Subcutaneous adipose tissue (tissue), 4 donors: Measurements from ENCODE around the gene EPB41L2. TPM values are rescaled to one million over a fixed set of nuclear protein-coding genes. Genes with fewer than 3 reads are reported as not detected.

ENCODE experiments used
- total RNA-seq, 4 donors: library from RNA; depleted of rRNA; stranded (reverse); fragments of >200 nt; gene quantifications; one replicate each; pipeline ENCODE4 v1.1.0, GENCODE V29; 2016
- TF ChIP-seq, protein P1 (sequence below): fragments of 450-650 bp; IDR thresholded peaks from one replicate; pipeline ENCODE4 v1.5.1; 2016; ENCODE audit warnings: low read depth, mild to moderate bottlenecking, control low read depth, antibody characterized with exemption, moderate library complexity

Gene EPB41L2
- total RNA-seq, 4 donors from 2014 or later = 124 to 189 (median 160) TPM

GRCh38 chr6:131035582-131035981 lies 27.5 kb downstream of the EPB41L2 start:
- TF ChIP-seq, protein P1, sequence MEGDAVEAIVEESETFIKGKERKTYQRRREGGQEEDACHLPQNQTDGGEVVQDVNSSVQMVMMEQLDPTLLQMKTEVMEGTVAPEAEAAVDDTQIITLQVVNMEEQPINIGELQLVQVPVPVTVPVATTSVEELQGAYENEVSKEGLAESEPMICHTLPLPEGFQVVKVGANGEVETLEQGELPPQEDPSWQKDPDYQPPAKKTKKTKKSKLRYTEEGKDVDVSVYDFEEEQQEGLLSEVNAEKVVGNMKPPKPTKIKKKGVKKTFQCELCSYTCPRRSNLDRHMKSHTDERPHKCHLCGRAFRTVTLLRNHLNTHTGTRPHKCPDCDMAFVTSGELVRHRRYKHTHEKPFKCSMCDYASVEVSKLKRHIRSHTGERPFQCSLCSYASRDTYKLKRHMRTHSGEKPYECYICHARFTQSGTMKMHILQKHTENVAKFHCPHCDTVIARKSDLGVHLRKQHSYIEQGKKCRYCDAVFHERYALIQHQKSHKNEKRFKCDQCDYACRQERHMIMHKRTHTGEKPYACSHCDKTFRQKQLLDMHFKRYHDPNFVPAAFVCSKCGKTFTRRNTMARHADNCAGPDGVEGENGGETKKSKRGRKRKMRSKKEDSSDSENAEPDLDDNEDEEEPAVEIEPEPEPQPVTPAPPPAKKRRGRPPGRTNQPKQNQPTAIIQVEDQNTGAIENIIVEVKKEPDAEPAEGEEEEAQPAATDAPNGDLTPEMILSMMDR = no peak

- TF ChIP-seq, protein P1 = no peak
Observed at GRCh38 chr6:131033631-131034030, 29.4 kb downstream of the EPB41L2 start.

- TF ChIP-seq, protein P1 = no peak
Observed at GRCh38 chr6:131029626-131030297, 33.3 kb downstream of the EPB41L2 start.

DNA sequence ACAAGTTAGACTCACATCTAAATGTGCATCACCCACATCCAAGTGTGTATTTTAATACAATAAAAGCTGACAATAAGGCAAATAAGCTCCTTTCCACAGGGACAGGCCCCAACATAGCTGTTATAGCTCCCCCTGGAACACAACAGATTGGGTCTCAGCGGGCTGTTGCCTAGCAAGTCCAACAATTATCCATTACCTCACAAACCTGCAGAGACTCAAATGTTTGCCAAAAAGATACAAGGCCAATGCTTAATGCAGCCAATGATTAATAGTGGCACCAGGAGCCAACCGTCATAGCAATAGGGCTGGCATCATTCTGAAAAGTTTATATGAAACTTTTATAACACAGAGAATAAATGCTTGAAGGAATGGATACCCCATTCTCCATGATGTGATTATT lies 35.7 kb downstream of the EPB41L2 start:
- TF ChIP-seq, protein P1 = no peak

GRCh38 chr6:131026243-131026642 lies 36.8 kb downstream of the EPB41L2 start:
- TF ChIP-seq, protein P1 = no peak

DNA sequence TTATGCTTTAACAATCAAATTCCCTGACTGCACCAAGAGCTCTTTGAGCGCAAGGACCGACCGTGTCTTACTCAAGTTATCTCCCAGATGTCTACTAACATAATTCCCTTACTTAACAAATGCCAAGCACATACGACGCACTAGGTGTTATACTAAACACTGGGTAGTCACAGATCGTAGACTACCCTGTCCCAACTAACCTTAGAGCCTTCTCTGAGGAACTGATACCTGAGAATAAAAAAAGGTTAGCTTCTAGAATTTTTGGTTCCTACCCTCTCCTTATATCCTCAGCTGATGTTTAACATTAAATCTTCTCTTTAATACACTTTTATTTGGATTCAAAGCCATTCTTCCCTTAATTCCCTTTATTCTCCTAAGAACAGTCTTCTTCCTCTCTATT lies 38.5 kb downstream of the EPB41L2 start:
- TF ChIP-seq, protein P1 = no peak

DNA sequence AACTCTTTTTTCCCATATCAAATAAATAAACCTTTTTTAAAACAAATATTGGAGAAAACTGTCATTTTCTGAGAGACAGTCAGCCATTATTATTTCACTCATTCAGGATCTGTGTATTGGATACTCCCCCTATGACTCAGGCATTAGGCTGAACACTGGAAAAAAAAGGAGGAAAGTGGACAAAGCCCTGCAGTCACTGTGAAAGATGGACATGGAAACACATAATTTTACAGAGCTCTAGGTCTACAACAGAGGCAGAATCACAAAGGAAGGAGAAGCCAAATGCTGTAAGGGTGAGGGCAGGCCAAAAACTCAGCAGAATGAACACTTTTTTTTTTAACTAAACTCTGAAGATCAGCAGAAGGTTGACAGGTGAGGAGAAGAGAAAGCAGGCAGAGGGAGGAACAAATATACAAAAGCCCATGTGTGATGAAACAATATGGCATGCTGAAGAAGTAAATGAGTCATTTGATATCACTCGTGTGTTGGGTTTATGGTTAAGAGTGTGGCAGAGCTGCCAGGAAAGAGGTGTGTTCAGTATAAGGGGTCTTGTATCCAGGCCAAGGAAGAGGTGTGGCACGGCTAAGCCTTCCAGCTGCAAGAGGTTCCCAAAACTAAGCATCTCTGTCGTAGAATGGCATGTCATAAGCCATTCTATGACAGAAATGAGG lies 39.1 kb downstream of the EPB41L2 start:
- TF ChIP-seq, protein P1 = no peak
